GM12878 (cell line): Measurements from ENCODE around the gene MAFF. TPM values are rescaled to one million over a fixed set of nuclear protein-coding genes. Genes with fewer than 3 reads are reported as not detected.

Source experiments
- ATAC-seq: fragments of 200-7000 bp; cut with Tn5 transposase; 3 replicates; pipeline ENCODE4 v1.9.1; 2020; ENCODE audit warnings: mild to moderate bottlenecking, moderate library complexity
- Bru-seq: library from RNA; stranded (reverse); fragments of 400-500 nt; gene quantifications from one replicate; lab custom pipeline; 2021; lab: Mats Ljungman, UMichigan
- BruChase-seq, 2 experiments: library from RNA; stranded (reverse); fragments of 400-500 nt; gene quantifications; one replicate each; lab custom pipeline; 2021; lab: Mats Ljungman, UMichigan
- BruUV-seq: library from RNA; stranded (reverse); fragments of 400-500 nt; replicated peaks from 2 replicates; lab custom pipeline; 2021; lab: Mats Ljungman, UMichigan
- CTCF ChIA-PET: fragments of 300-600 bp; sonication (Branson Sonifier 250); formaldehyde crosslinking; extraction: SDS; loops from one replicate; lab custom pipeline; 2021; ENCODE audit warnings: inconsistent platforms; lab: Yijun Ruan, JAX
- POLR2A ChIA-PET: fragments of 350-600 bp; formaldehyde crosslinking; extraction: SDS; loops from one replicate; lab custom pipeline; 2021; ENCODE audit warnings: inconsistent platforms; lab: Charles Lee
- RAD21 ChIA-PET: fragments of 300-600 bp; sonication (Branson Sonifier 250); formaldehyde crosslinking; loops from one replicate; lab custom pipeline; 2023; ENCODE audit warnings: antibody characterized with exemption; ENCODE audit not compliant: unreplicated experiment; lab: Charles Lee
- SMC1A ChIA-PET: fragments of 300-600 bp; sonication (Branson Sonifier 250); formaldehyde crosslinking; loops from one replicate; lab custom pipeline; 2023; ENCODE audit not compliant: unreplicated experiment, uncharacterized antibody; lab: Charles Lee
- DNase-seq: peaks from one replicate; pipeline ENCODE4 v3.0.0-alpha.2; 2011; ENCODE audit warnings: low read depth, low spot score
- FAIRE-seq: peaks from 3 replicates; lab custom pipeline; 2011; peaks lifted over from hg19 to GRCh38; lab: Jason Lieb, UNC
- H2AFZ ChIP-seq: 2 replicates; pipeline ENCODE4 v1.6.0; 2011; ENCODE audit warnings: low read depth, low read length, control low read depth; ENCODE audit not compliant: control insufficient read depth
- H3K27ac ChIP-seq: 2 replicates; pipeline ENCODE4 v1.5.1; 2011; ENCODE audit warnings: control low read depth; ENCODE audit not compliant: control insufficient read depth, insufficient read depth
- H3K27me3 ChIP-seq, 2 experiments: replicated peaks in 1 of 2; 2 replicates each; pipeline versions ENCODE4 v1.6.0 to v1.6.1; 2011; ENCODE audit warnings: low read length in 1 of 2; ENCODE audit not compliant: control insufficient read depth in 2 of 2, insufficient read depth in 2 of 2
- H3K36me3 ChIP-seq, 2 experiments: 2 replicates each; pipeline ENCODE4 v1.5.1; 2011; ENCODE audit warnings: low read length in 1 of 2; ENCODE audit not compliant: control insufficient read depth in 2 of 2, insufficient read depth in 2 of 2
- H3K4me1 ChIP-seq: 2 replicates; pipeline ENCODE4 v1.6.1; 2011; ENCODE audit warnings: mild to moderate bottlenecking, low read length, moderate library complexity, mixed read lengths; ENCODE audit not compliant: control insufficient read depth, insufficient read depth
- H3K4me2 ChIP-seq: 2 replicates; pipeline ENCODE4 v1.6.0; 2011; ENCODE audit warnings: control low read depth; ENCODE audit not compliant: control insufficient read depth, insufficient read depth
- H3K4me3 ChIP-seq: fragments of 200-600 bp; sonication (generic); 2 replicates; pipeline ENCODE4 v1.5.1; 2016
- H3K79me2 ChIP-seq: 2 replicates; pipeline ENCODE4 v1.6.0; 2011; ENCODE audit warnings: low read length; ENCODE audit not compliant: control insufficient read depth, insufficient read depth
- H3K9ac ChIP-seq: 2 replicates; pipeline ENCODE4 v1.8.0; 2011; ENCODE audit warnings: low read length, control low read depth, mixed read lengths; ENCODE audit not compliant: control insufficient read depth, insufficient read depth
- H3K9me3 ChIP-seq: replicated peaks from 3 replicates; pipeline ENCODE4 v1.5.1; 2011; ENCODE audit warnings: mild to moderate bottlenecking, low read length; ENCODE audit not compliant: control insufficient read depth, insufficient read depth
- H4K20me1 ChIP-seq: 2 replicates; pipeline ENCODE4 v1.6.0; 2011; ENCODE audit not compliant: control insufficient read depth, insufficient read depth
- ATF2 ChIP-seq: IDR thresholded peaks from 2 replicates; pipeline ENCODE4 v1.6.1; 2012; ENCODE audit warnings: low read length, inconsistent platforms
- CHD2 ChIP-seq: IDR thresholded peaks from 2 replicates; pipeline ENCODE4 v1.6.1; 2011; ENCODE audit warnings: low read depth, low read length, improper control_type of control experiment, borderline replicate concordance
- HDAC6 ChIP-seq: fragments of 200-600 bp; sonication (generic); IDR thresholded peaks from one replicate; pipeline ENCODE4 v1.8.0; 2017; ENCODE audit warnings: antibody characterized with exemption; ENCODE audit not compliant: unreplicated experiment
- IRF4 ChIP-seq: IDR thresholded peaks from 2 replicates; pipeline ENCODE4 v1.6.1; 2011; ENCODE audit warnings: low read depth, low read length
- KLF5 ChIP-seq: fragments of 450-650 bp; IDR thresholded peaks from 2 replicates; pipeline ENCODE4 v1.6.1; 2014; ENCODE audit warnings: mild to moderate bottlenecking; ENCODE audit not compliant: partially characterized antibody
- MYB ChIP-seq: fragments of 150-350 bp; IDR thresholded peaks from 2 replicates; pipeline ENCODE4 v1.6.1; 2014; ENCODE audit warnings: mild to moderate bottlenecking, low read depth, low read length, borderline replicate concordance
- NFIC ChIP-seq: IDR thresholded peaks from 2 replicates; pipeline ENCODE4 v1.6.1; 2012; ENCODE audit warnings: low read depth, mild to moderate bottlenecking, inconsistent platforms, low read length, moderate library complexity
- POU2F2 ChIP-seq: IDR thresholded peaks from 3 replicates; pipeline ENCODE4 v1.6.1; 2011; ENCODE audit warnings: low read depth, mild to moderate bottlenecking, low read length, borderline replicate concordance
- RELA ChIP-seq: fragments of 450-650 bp; IDR thresholded peaks from 2 replicates; pipeline ENCODE4 v1.8.0; 2014; ENCODE audit warnings: borderline replicate concordance; ENCODE audit not compliant: partially characterized antibody
- YBX1 ChIP-seq: fragments of 450-650 bp; IDR thresholded peaks from 2 replicates; pipeline ENCODE4 v1.6.1; 2016; ENCODE audit warnings: antibody characterized with exemption
- ZBED1 ChIP-seq: IDR thresholded peaks from 2 replicates; pipeline ENCODE4 v1.6.1; 2016; ENCODE audit warnings: borderline replicate concordance
- ZBTB40 ChIP-seq: fragments of 450-650 bp; IDR thresholded peaks from 2 replicates; pipeline ENCODE4 v1.6.1; 2016; ENCODE audit warnings: mild to moderate bottlenecking, moderate library complexity, borderline replicate concordance
- ZNF24 ChIP-seq: fragments of 450-650 bp; IDR thresholded peaks from 2 replicates; pipeline ENCODE4 v1.6.1; 2017; ENCODE audit warnings: antibody characterized with exemption, mild to moderate bottlenecking
- ZNF384 ChIP-seq: IDR thresholded peaks from 2 replicates; pipeline ENCODE4 v1.6.1; 2012; ENCODE audit warnings: low read depth, mild to moderate bottlenecking, low read length, improper control_type of control experiment, borderline replicate concordance
- ZSCAN29 ChIP-seq: fragments of 450-650 bp; IDR thresholded peaks from 2 replicates; pipeline ENCODE4 v1.6.1; 2017; ENCODE audit warnings: mild to moderate bottlenecking, moderate library complexity
- WGBS: methylation state at CpG from one replicate; pipeline ENCODE4 v1.1.6; 2016; ENCODE audit warnings: low lambda C conversion rate; ENCODE audit not compliant: insufficient replicate concordance, insufficient coverage; ENCODE audit errors: missing lambda C conversion rate; 5-methylcytosine and 5-hydroxymethylcytosine counted together
- in situ Hi-C: fragments of 300-500 bp; cut with MboI; formaldehyde crosslinking; loops from 9 replicates; pipeline ENCODE4 v1.14.3; 2018; ENCODE audit warnings: mixed read lengths
- intact Hi-C: fragments of 100-400 bp; cut with micrococcal nuclease; formaldehyde crosslinking; loops from one replicate; pipeline ENCODE4 v1.14.2; 2022; ENCODE audit not compliant: unreplicated experiment
- long read RNA-seq, 2 experiments: library from polyadenylated mRNA; unstranded; transcript quantifications; one replicate each; pipeline ENCODE4 v2.0.0, GENCODE V29; 2019 to 2020
- polyA minus RNA-seq, 3 experiments: library from RNA; depleted of rRNA, polyadenylated mRNA; stranded (reverse); fragments of >200 nt; gene quantifications; 2 replicates each; pipeline ENCODE4 v1.2.3, GENCODE V29; 2011
- polyA plus RNA-seq, 11 experiments: library from polyadenylated mRNA; depleted of rRNA in 4 of 11; unstranded in 6 of 11; stranded (reverse) in 5 of 11; fragments of >200 nt; fragmentation: Nextera tagmentation in 4 of 11; fragmentation: Illumina TruSeq in 1 of 11; extraction: Ambion mirVana in 4 of 11; extraction: Trizol in 1 of 11; gene quantifications; 1 replicate in 1 of 11; 2 replicates in 10 of 11; pipeline versions ENCODE4 v1.2.1 to v1.2.3, GENCODE V29; 2011 to 2016; ENCODE audit warnings: inconsistent platforms in 2 of 11, missing spikeins in 2 of 11, low read depth in 1 of 11
- total RNA-seq, 4 experiments: library from RNA; depleted of rRNA in 3 of 4; stranded (reverse); fragments of >200 nt in 3 of 4; fragmentation: Illumina TruSeq in 1 of 4; extraction: Trizol in 1 of 4; gene quantifications; 2 replicates each; pipeline versions ENCODE4 v1.2.1 to v1.2.3, GENCODE V29; 2013 to 2021

Gene MAFF
- total RNA-seq (2013; cell fraction: nucleolus; rRNA removed): 6.2 and 10.1 TPM in 2 replicates
- total RNA-seq (2014; rRNA removed): 1.0 and 1.1 TPM in 2 replicates
- total RNA-seq (2014; rRNA removed; fragmentation: Illumina TruSeq; extraction: Trizol): 0.54 and 0.88 TPM in 2 replicates
- total RNA-seq (2021): 0.87 and 1.4 TPM in 2 replicates
- polyA plus RNA-seq (2011; ENCODE audit: low read depth): 0.91 TPM
- 1.9 and 2.3 TPM in 2 replicates for polyA plus RNA-seq (2011; rRNA removed)
- polyA plus RNA-seq (2011; cell fraction: cytosol; rRNA removed): 2.7 and 3.2 TPM in 2 replicates
- 1.8 TPM in 2 replicates for polyA plus RNA-seq (2011; cell fraction: nucleus; rRNA removed)
- 2.4 and 4.9 TPM in 2 replicates for polyA plus RNA-seq (2012)
- 0.57 and 0.81 TPM in 2 replicates for polyA plus RNA-seq (2014; fragmentation: Illumina TruSeq; extraction: Trizol)
- polyA plus RNA-seq (2014; fragmentation: Nextera tagmentation; extraction: Ambion mirVana): under 1 TPM in 1 of 2 experiments, not detected in 1; 0.22 TPM
- polyA plus RNA-seq (2014; rRNA removed): 1.0 and 1.3 TPM in 2 replicates
- polyA plus RNA-seq (2016; fragmentation: Nextera tagmentation; extraction: Ambion mirVana): under 1 TPM; 0.32 to 0.78 TPM
- polyA minus RNA-seq (2011; rRNA and poly(A)+ RNA removed): 0.80 and 1.8 TPM in 2 replicates
- 0.62 and 2.9 TPM in 2 replicates for polyA minus RNA-seq (2011; cell fraction: cytosol; rRNA and poly(A)+ RNA removed)
- 2.2 and 2.4 TPM in 2 replicates for polyA minus RNA-seq (2011; cell fraction: nucleus; rRNA and poly(A)+ RNA removed)
- percentile 69 among the genes with signal in this experiment for Bru-seq, nascent RNA
- percentile 58 among the genes with signal in this experiment for BruChase-seq, experiment 1, labeled RNA remaining after a 6-hour chase
- percentile 61 among the genes with signal in this experiment for BruChase-seq, experiment 2, labeled RNA remaining after a 2-hour chase
- long read RNA-seq, experiment 1: 0 reads
- long read RNA-seq, experiment 2: 0 reads

DNA sequence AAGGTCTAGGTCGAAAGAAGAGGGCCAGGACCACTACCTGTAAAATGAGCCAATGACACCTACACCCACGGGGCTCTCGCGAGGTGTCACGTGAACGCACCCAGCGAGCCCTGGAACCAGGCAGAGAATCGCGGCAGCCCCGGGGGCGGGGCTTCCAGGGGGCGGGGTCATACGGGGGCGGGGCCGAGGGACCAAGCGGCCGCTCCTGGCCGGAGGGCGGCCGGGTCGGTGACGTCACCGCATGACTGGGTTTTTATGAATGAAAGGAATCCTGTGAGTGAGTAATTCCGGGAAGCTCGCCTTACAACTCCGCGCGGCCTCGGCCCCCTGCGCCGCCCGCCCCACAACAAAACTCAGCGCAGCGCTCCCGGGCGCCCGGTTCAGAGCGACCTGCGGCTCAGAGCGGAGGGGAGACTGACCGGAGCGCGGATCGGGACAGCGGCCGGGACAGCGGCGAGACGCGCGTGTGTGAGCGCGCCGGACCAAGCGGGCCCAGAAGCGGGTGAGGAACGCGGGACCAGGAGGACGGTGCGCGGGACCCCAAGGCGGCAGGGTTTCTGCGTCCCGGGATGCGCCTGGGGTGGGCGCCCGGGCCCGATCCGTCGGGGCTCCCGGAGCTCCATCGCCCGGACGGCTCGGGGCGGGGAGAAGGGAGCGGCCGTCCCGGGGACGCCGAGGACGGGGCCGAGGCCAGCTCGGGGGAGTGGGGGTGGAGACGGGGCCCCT, at the start of gene MAFF:
Gene MAFF, plus strand, starts transcription at position 284 of the 726 bp plus-strand sequence. CDS start 11,860 bp downstream, outside the sequence.
- ATAC-seq: peak; percentile 64
- WGBS: 1% methylated on average over 57 of the region's 85 CpGs
- Histone ChIP-seq H3K79me2 (peaks cover 2% of the 10 kb centered on the region), H3K9ac (peak within 1 kb of the TSS; percentile 69), H2AFZ (peak within 1 kb of the TSS; percentile 81), H4K20me1 (no peaks in the 10 kb centered on the region), H3K27ac (peak within 1 kb of the TSS; percentile 47; the same call in 1 of the 2 replicates), H3K27me3 (no peaks in the 10 kb centered on the region), H3K4me2 (peak within 1 kb of the TSS; percentile 99), H3K9me3 (no peaks in the 10 kb centered on the region), H3K4me1 (peaks cover 42% of the 10 kb centered on the region), H3K4me3 (peak within 1 kb of the TSS; percentile 78), H3K36me3 (no peaks in the 10 kb centered on the region)
- ChIA-PET RAD21 (interaction anchor here (0.8 to 2.4 kb wide), 6 partner anchors 12 to 191 kb away, joined by 3 to 7 read pairs (median 4); partner anchors contain the start of gene PLA2G6), SMC1A (interaction anchor here (0.6 to 1.9 kb wide), 7 partner anchors 10 to 105 kb away, joined by 3 to 9 read pairs (median 4); no protein-coding TSS in a partner anchor), POLR2A (interaction anchor here (0.7 to 5.4 kb wide), 4 partner anchors 10 to 22 kb away, joined by 3 to 69 read pairs (median 4); partner anchors contain the start of gene PLA2G6), CTCF (interaction anchor here (1.1 to 3.9 kb wide), 4 partner anchors 18 to 98 kb away, joined by 3 to 23 read pairs (median 5); no protein-coding TSS in a partner anchor)
- DNase-seq: peak; percentile 69
- in situ Hi-C loops (no loop called here), intact Hi-C loops (loop anchor here (5.0 kb wide), 2 partner anchors 145 to 195 kb away; partner anchors contain the start of gene PICK1)
- BruUV-seq: TSS peak; percentile 59
- FAIRE-seq: peak; percentile 80
- no peak for TF ChIP-seq YBX1
- TF ChIP-seq RELA: no peak
- TF ChIP-seq HDAC6: no peak
- TF ChIP-seq KLF5: no peak
- TF ChIP-seq NFIC: no peak
- no peak for TF ChIP-seq ATF2
- TF ChIP-seq ZNF384: no peak
- TF ChIP-seq MYB: no peak
- TF ChIP-seq ZSCAN29: no peak
- TF ChIP-seq ZBED1: no peak
- peak; percentile 91 for TF ChIP-seq CHD2
- no peak for TF ChIP-seq ZNF24
- no peak for TF ChIP-seq POU2F2
- no peak for TF ChIP-seq ZBTB40
- TF ChIP-seq IRF4: no peak
